Activated CD8-positive, alpha-beta T cell treated with anti-CD3 and anti-CD28 coated beads for 36 hours (primary cell): Measurements from ENCODE around the gene XPR1. TPM values are rescaled to one million over a fixed set of nuclear protein-coding genes. Genes with fewer than 3 reads are reported as not detected.

Experiments
- ATAC-seq: fragments of 200-7000 bp; cut with Tn5 transposase; one replicate; pipeline ENCODE4 v1.10.0; 2021; ENCODE audit warnings: mild to moderate bottlenecking, moderate library complexity
- CTCF ChIA-PET: fragments of 350-600 bp; sonication (Branson Sonifier 250); formaldehyde crosslinking; loops from one replicate; lab custom pipeline; 2021; ENCODE audit warnings: antibody characterized with exemption; lab: Charles Lee
- POLR2A ChIA-PET: fragments of 350-600 bp; sonication (Branson Sonifier 250); formaldehyde crosslinking; loops from one replicate; lab custom pipeline; 2021; ENCODE audit warnings: antibody characterized with exemption; lab: Charles Lee
- DNase-seq: peaks from one replicate; pipeline ENCODE4 v3.0.0-alpha.2; 2020
- H3K27ac Mint-ChIP-seq: one replicate; pipeline ENCODE4 v1.8.0; 2021; ENCODE audit warnings: mild to moderate bottlenecking, mixed read lengths
- H3K27me3 Mint-ChIP-seq: one replicate; pipeline ENCODE4 v1.8.0; 2021; ENCODE audit warnings: mixed read lengths
- H3K36me3 Mint-ChIP-seq: one replicate; pipeline ENCODE4 v1.8.0; 2021; ENCODE audit warnings: low read depth, mixed read lengths
- H3K4me1 Mint-ChIP-seq: one replicate; pipeline ENCODE4 v1.8.0; 2021; ENCODE audit warnings: low read depth, mixed read lengths
- H3K4me3 Mint-ChIP-seq: one replicate; pipeline ENCODE4 v1.8.0; 2021; ENCODE audit warnings: mild to moderate bottlenecking, moderate library complexity, mixed read lengths
- H3K9me3 Mint-ChIP-seq: one replicate; pipeline ENCODE4 v1.8.0; 2021; ENCODE audit warnings: mixed read lengths
- intact Hi-C: fragments of 100-400 bp; cut with micrococcal nuclease; formaldehyde crosslinking; loops from one replicate; pipeline ENCODE4 v1.10.0; 2022
- total RNA-seq, 2 experiments: library from RNA; stranded (reverse); gene quantifications; one replicate each; pipeline ENCODE4 v1.2.3, GENCODE V29; 2021
- TF ChIP-seq, protein P1 (sequence below): fragments of 200-600 bp; IDR thresholded peaks from one replicate; pipeline ENCODE4 v1.8.0; 2022; ENCODE audit warnings: antibody characterized with exemption, mild to moderate bottlenecking

Gene XPR1
- total RNA-seq, 2 experiments from 2014 or later: 12.8 to 14.4 TPM

DNA sequence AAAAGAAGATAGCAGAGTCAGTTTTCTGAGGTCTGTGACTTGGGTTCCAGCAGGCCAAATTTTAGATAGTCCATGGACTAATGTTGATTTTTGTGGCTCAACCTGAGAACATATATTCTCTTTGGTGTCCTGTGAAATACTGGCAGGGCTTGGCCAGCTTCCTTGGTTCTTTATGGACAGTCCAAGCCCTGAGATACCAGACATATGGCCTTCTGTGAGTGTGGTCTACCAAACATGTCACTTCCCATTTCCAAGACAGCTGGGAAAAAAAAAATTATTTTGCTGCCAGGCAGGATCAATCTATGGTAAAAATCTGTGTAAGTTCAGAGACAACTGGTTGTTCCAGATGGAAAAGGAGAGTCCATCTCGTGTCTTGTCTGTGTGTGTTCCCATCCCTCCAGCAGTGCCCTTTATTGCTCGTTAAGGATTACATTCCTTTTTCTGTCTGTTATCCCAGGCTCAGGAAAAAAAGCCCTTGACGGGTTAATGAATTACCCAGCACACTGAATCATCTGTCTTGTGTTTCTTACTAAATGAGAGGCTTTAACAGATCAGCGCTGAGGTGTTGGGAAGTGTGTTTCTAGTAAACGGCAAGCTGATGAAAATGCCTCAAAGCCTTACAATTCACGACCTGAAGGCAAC lies 33.4 kb upstream of the XPR1 start:
- H3K9me3 Mint-ChIP-seq: no peaks in the 10 kb centered on the region
- TF ChIP-seq, protein P1, sequence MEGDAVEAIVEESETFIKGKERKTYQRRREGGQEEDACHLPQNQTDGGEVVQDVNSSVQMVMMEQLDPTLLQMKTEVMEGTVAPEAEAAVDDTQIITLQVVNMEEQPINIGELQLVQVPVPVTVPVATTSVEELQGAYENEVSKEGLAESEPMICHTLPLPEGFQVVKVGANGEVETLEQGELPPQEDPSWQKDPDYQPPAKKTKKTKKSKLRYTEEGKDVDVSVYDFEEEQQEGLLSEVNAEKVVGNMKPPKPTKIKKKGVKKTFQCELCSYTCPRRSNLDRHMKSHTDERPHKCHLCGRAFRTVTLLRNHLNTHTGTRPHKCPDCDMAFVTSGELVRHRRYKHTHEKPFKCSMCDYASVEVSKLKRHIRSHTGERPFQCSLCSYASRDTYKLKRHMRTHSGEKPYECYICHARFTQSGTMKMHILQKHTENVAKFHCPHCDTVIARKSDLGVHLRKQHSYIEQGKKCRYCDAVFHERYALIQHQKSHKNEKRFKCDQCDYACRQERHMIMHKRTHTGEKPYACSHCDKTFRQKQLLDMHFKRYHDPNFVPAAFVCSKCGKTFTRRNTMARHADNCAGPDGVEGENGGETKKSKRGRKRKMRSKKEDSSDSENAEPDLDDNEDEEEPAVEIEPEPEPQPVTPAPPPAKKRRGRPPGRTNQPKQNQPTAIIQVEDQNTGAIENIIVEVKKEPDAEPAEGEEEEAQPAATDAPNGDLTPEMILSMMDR: no peak
- ATAC-seq (no peak), DNase-seq (no peak)
- no peaks in the 10 kb centered on the region for H3K36me3 Mint-ChIP-seq
- intact Hi-C loops: no loop called here
- peaks cover 5% of the 10 kb centered on the region for H3K27me3 Mint-ChIP-seq
- no peaks in the 10 kb centered on the region for H3K4me1 Mint-ChIP-seq
- POLR2A ChIA-PET: no interaction called here
- CTCF ChIA-PET: no interaction called here
- no peak overlapping the region for H3K27ac Mint-ChIP-seq
- H3K4me3 Mint-ChIP-seq: no peak overlapping the region

DNA sequence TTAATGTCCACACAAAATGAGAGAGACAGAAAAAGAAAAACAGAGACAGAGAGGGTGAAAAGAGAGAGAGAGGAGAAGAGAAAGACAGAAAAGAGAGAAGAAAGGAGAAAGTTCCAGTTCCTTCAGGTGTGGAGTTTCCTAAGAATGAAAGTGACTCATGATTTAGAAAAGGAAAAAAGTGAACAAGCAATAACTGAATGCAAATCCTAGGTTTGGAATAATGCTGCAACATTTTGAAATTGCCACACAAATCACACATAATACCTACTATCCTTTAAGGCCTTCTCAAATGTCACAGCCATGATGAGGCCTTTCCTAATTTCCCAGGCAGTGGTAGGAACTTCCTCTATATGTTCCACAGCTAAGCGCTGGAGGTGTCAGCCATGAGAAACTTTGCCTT lies 31.5 kb upstream of the XPR1 start:
- no peak overlapping the region for H3K27ac Mint-ChIP-seq
- H3K4me1 Mint-ChIP-seq: no peaks in the 10 kb centered on the region
- ChIA-PET CTCF (no interaction called here), POLR2A (no interaction called here)
- no peaks in the 10 kb centered on the region for H3K9me3 Mint-ChIP-seq
- peaks cover 3% of the 10 kb centered on the region for H3K27me3 Mint-ChIP-seq
- H3K36me3 Mint-ChIP-seq: no peaks in the 10 kb centered on the region
- ATAC-seq (no peak), DNase-seq (no peak)
- H3K4me3 Mint-ChIP-seq: no peak overlapping the region
- intact Hi-C loops: no loop called here
- TF ChIP-seq, protein P1: no peak

DNA sequence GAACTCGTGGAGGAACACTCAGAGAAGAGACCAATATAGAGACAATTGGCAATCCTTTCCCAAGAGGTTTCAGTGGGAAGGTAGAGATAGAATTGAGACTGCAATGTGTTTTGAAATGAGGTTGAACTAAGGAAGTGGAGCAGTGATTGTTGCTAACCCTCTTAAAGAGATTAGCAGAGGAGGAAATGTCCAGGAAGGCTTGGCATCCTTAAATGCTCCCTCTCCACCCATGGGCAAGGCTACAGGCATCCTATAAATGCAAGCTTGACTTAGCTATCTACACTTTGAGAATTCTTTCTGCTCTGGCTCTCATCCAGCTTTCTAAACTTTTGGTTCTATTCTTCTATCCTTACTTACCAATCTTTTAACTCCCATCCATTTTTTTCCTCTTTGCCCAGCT lies 30.3 kb upstream of the XPR1 start:
- intact Hi-C loops: no loop called here
- CTCF ChIA-PET: no interaction called here
- POLR2A ChIA-PET: interaction anchor here (0.7 kb wide), 1 partner anchor 940 kb away, joined by 3 read pairs; no protein-coding TSS in a partner anchor
- peaks cover 2% of the 10 kb centered on the region for H3K27me3 Mint-ChIP-seq
- no peaks in the 10 kb centered on the region for H3K9me3 Mint-ChIP-seq
- DNase-seq (no peak), ATAC-seq (no peak)
- TF ChIP-seq, protein P1: no peak
- H3K4me1 Mint-ChIP-seq: no peaks in the 10 kb centered on the region
- no peak overlapping the region for H3K4me3 Mint-ChIP-seq
- no peaks in the 10 kb centered on the region for H3K36me3 Mint-ChIP-seq
- no peak overlapping the region for H3K27ac Mint-ChIP-seq

DNA sequence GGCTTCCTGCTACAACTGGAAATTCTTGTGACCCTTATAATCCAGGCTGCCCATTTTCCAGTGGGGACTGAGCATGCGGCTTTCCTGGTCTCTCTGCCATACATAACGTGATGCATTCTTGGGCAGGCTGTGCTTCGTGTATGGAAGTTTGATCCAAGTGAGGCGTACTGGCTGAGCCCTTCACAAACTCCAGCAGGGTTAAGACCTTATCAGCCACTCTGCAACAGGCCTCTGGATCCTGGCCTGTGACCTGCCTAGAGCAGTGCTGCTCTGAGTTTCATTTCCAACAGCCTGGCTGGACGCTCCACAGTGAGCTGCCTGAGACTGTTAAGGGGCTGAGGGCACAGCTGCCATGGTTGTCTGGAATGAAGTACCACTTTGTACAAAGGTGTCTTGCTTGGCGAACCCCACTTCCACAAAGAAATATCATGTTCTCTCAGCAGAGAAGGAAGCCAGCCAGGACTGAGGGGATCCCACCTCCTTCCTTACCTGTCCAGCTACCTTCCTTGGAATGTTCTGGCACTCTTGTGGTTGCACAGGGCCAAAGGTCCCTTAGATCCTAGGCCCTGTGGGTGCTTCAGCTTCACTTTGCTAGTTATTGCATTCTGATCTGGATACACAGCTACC lies 28.5 kb upstream of the XPR1 start:
- no peak for DNase-seq
- no peak overlapping the region for H3K4me3 Mint-ChIP-seq
- CTCF ChIA-PET: no interaction called here
- POLR2A ChIA-PET: no interaction called here
- ATAC-seq: no peak
- H3K27me3 Mint-ChIP-seq: no peaks in the 10 kb centered on the region
- no peaks in the 10 kb centered on the region for H3K36me3 Mint-ChIP-seq
- H3K27ac Mint-ChIP-seq: no peak overlapping the region
- H3K4me1 Mint-ChIP-seq: no peaks in the 10 kb centered on the region
- intact Hi-C loops: no loop called here
- TF ChIP-seq, protein P1: no peak
- H3K9me3 Mint-ChIP-seq: no peaks in the 10 kb centered on the region

DNA sequence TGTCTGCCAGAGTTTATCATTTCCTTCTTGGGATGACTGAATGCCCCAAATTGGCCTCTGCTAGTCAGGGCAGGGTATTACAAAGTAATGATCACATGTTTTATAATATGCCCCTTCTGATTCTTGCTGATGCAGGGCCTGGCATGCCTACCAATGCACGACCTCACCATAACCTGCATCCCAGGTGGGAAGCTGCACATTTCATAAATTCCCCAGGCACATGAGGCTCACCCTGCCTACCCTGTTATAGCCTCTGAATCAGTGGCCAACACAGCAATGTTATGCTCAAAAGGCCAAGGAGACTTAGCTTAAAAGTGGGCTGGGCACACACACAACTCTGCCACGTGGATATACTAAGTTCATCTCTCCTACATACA lies 28.0 kb upstream of the XPR1 start:
- no peaks in the 10 kb centered on the region for H3K9me3 Mint-ChIP-seq
- POLR2A ChIA-PET: no interaction called here
- H3K27me3 Mint-ChIP-seq: no peaks in the 10 kb centered on the region
- no peaks in the 10 kb centered on the region for H3K36me3 Mint-ChIP-seq
- intact Hi-C loops: no loop called here
- CTCF ChIA-PET: no interaction called here
- ATAC-seq: no peak
- H3K27ac Mint-ChIP-seq: no peak overlapping the region
- no peak for DNase-seq
- no peak overlapping the region for H3K4me3 Mint-ChIP-seq
- H3K4me1 Mint-ChIP-seq: no peaks in the 10 kb centered on the region
- TF ChIP-seq, protein P1: no peak
